ENCODE results near the gene OR8B2. TPM values are rescaled to one million over a fixed set of nuclear protein-coding genes. Genes with fewer than 3 reads are reported as not detected.

OR8B2 gene
- polyA plus RNA-seq, 1 donor: not detected

Other genes with a start within 250 kb of the OR8B2 start
- not detected for gene OR10D3, start 201.2 kb downstream of the OR8B2 start, polyA plus RNA-seq (ENCODE audit: insufficient read length)
- gene OR8G1, start 143.4 kb downstream of the OR8B2 start, polyA plus RNA-seq (ENCODE audit: insufficient read length): not detected
- gene OR8G5, start 128.1 kb downstream of the OR8B2 start, polyA plus RNA-seq (ENCODE audit: insufficient read length): not detected
- not detected for gene OR8D1, start 70.5 kb downstream of the OR8B2 start, polyA plus RNA-seq (ENCODE audit: insufficient read length)
- gene OR8D2, start 64.3 kb downstream of the OR8B2 start, polyA plus RNA-seq (ENCODE audit: insufficient read length): not detected
- not detected for gene OR8B3, start 14.5 kb upstream of the OR8B2 start, polyA plus RNA-seq (ENCODE audit: insufficient read length)
- not detected for gene OR8B4, start 40.4 kb upstream of the OR8B2 start, polyA plus RNA-seq (ENCODE audit: insufficient read length)
- gene OR8B8, start 61.2 kb upstream of the OR8B2 start, polyA plus RNA-seq (ENCODE audit: insufficient read length): not detected
- not detected for gene OR8B12, start 159.2 kb upstream of the OR8B2 start, polyA plus RNA-seq (ENCODE audit: insufficient read length)
- gene OR8A1, start 185.5 kb upstream of the OR8B2 start, polyA plus RNA-seq (ENCODE audit: insufficient read length): 0.37 TPM
- not detected for gene PANX3, start 226.9 kb upstream of the OR8B2 start, polyA plus RNA-seq (ENCODE audit: insufficient read length)
- 23.1 TPM for gene TBRG1, start 238.4 kb upstream of the OR8B2 start, polyA plus RNA-seq (ENCODE audit: insufficient read length)